Mesenchymal stem cell (in vitro differentiated cells and primary cell): ENCODE results near the gene ZCCHC13.
"Not testable (repeated sequence)": the region's sequence is repeated elsewhere in the genome, so short reads cannot be mapped to it uniquely, and the experiment has no call there.

ENCODE experiments used
- DNase-seq: peaks from one replicate; pipeline ENCODE4 v3.0.0-alpha.2; 2013
- H2AFZ ChIP-seq: one replicate; pipeline ENCODE4 v1.6.1; 2013; ENCODE audit warnings: low read depth, mild to moderate bottlenecking, control low read depth, inconsistent platforms, low read length, moderate library complexity
- H2AK5ac ChIP-seq: 2 replicates; pipeline ENCODE4 v1.6.1; 2013; ENCODE audit warnings: low read length, moderate library complexity, mild to moderate bottlenecking, inconsistent platforms; ENCODE audit not compliant: severe bottlenecking
- H2BK120ac ChIP-seq: one replicate; pipeline ENCODE4 v1.6.1; 2013; ENCODE audit warnings: low read depth, mild to moderate bottlenecking, inconsistent platforms, low read length, moderate library complexity
- H2BK12ac ChIP-seq, 2 experiments: one replicate each; pipeline ENCODE4 v1.6.1; 2013; ENCODE audit warnings: inconsistent platforms in 2 of 2, low read length in 2 of 2, mild to moderate bottlenecking in 2 of 2, moderate library complexity in 2 of 2, control low read depth in 1 of 2
- H2BK15ac ChIP-seq: one replicate; pipeline ENCODE4 v1.6.1; 2013; ENCODE audit warnings: mild to moderate bottlenecking, low read depth, inconsistent platforms; ENCODE audit not compliant: poor library complexity, severe bottlenecking
- H2BK5ac ChIP-seq: 2 replicates; pipeline ENCODE4 v1.6.1; 2013; ENCODE audit warnings: low read depth, mild to moderate bottlenecking, low read length, control low read depth, inconsistent platforms; ENCODE audit not compliant: poor library complexity, severe bottlenecking
- H3K14ac ChIP-seq, 2 experiments: one replicate each; pipeline ENCODE4 v1.6.1; 2013; ENCODE audit warnings: inconsistent platforms in 2 of 2, low read length in 2 of 2, control low read depth in 1 of 2, mild to moderate bottlenecking in 1 of 2, moderate library complexity in 1 of 2
- H3K18ac ChIP-seq, 2 experiments: one replicate each; pipeline ENCODE4 v1.6.1; 2013; ENCODE audit warnings: inconsistent platforms in 2 of 2, low read length in 2 of 2, control low read depth in 1 of 2, low read depth in 1 of 2, mild to moderate bottlenecking in 1 of 2
- H3K23ac ChIP-seq, 2 experiments: one replicate each; pipeline ENCODE4 v1.6.1; 2013; ENCODE audit warnings: inconsistent platforms in 2 of 2, low read length in 2 of 2, mild to moderate bottlenecking in 2 of 2, moderate library complexity in 2 of 2, control low read depth in 1 of 2
- H3K27ac ChIP-seq: 2 replicates; pipeline ENCODE4 v1.5.1; 2013; ENCODE audit warnings: mild to moderate bottlenecking, moderate library complexity, low read length, control low read depth, inconsistent platforms; ENCODE audit not compliant: poor library complexity, severe bottlenecking
- H3K27me3 ChIP-seq, 2 experiments: 2 replicates each; pipeline versions ENCODE4 v1.6.1 to v1.7.0; 2013; ENCODE audit warnings: low read length in 2 of 2, mild to moderate bottlenecking in 2 of 2, moderate library complexity in 2 of 2, control low read depth in 1 of 2, inconsistent platforms in 1 of 2; ENCODE audit not compliant: control insufficient read depth in 1 of 2, insufficient read depth in 1 of 2
- H3K36me3 ChIP-seq, 2 experiments: 2 replicates each; pipeline versions ENCODE4 v1.6.1 to v1.7.0; 2013; ENCODE audit warnings: low read length in 2 of 2, control low read depth in 1 of 2, inconsistent platforms in 1 of 2, low read depth in 1 of 2, mild to moderate bottlenecking in 1 of 2; ENCODE audit not compliant: insufficient read depth in 2 of 2, control insufficient read depth in 1 of 2
- H3K4ac ChIP-seq, 2 experiments: one replicate each; pipeline ENCODE4 v1.6.1; 2013; ENCODE audit warnings: inconsistent platforms in 2 of 2, low read length in 2 of 2, mild to moderate bottlenecking in 2 of 2, moderate library complexity in 2 of 2, control low read depth in 1 of 2, low read depth in 1 of 2
- H3K4me1 ChIP-seq: 2 replicates; pipeline ENCODE4 v1.6.1; 2013; ENCODE audit warnings: low read depth, low read length, control low read depth; ENCODE audit not compliant: control insufficient read depth, insufficient read depth
- H3K4me2 ChIP-seq: 2 replicates; pipeline ENCODE4 v1.6.1; 2013; ENCODE audit warnings: low read length, mild to moderate bottlenecking, inconsistent platforms; ENCODE audit not compliant: poor library complexity, severe bottlenecking
- H3K4me3 ChIP-seq, 2 experiments: 2 replicates each; pipeline versions ENCODE4 v1.5.1 to v1.7.0; 2013; ENCODE audit warnings: low read length in 2 of 2, mild to moderate bottlenecking in 2 of 2, control low read depth in 1 of 2, low read depth in 1 of 2; ENCODE audit not compliant: insufficient read depth in 1 of 2
- H3K79me1 ChIP-seq: replicated peaks from 2 replicates; pipeline ENCODE4 v1.6.1; 2013; ENCODE audit warnings: mild to moderate bottlenecking, control low read depth, low read length, inconsistent platforms; ENCODE audit not compliant: poor library complexity, severe bottlenecking
- H3K9ac ChIP-seq: 2 replicates; pipeline ENCODE4 v1.7.0; 2013; ENCODE audit warnings: mild to moderate bottlenecking, low read length, moderate library complexity
- H3K9me3 ChIP-seq: 2 replicates; pipeline ENCODE4 v1.7.0; 2013; ENCODE audit warnings: mild to moderate bottlenecking, low read length; ENCODE audit not compliant: control insufficient read depth
- H4K8ac ChIP-seq: one replicate; pipeline ENCODE4 v1.6.1; 2013; ENCODE audit warnings: inconsistent platforms, mild to moderate bottlenecking, low read length, moderate library complexity
- H4K91ac ChIP-seq: one replicate; pipeline ENCODE4 v1.6.1; 2013; ENCODE audit warnings: mild to moderate bottlenecking, low read length, inconsistent platforms
- WGBS: methylation state at CpG from one replicate; pipeline ENCODE4 v1.1.7; 2013; ENCODE audit warnings: mixed read lengths; 5-methylcytosine and 5-hydroxymethylcytosine counted together

ZCCHC13 gene

DNA sequence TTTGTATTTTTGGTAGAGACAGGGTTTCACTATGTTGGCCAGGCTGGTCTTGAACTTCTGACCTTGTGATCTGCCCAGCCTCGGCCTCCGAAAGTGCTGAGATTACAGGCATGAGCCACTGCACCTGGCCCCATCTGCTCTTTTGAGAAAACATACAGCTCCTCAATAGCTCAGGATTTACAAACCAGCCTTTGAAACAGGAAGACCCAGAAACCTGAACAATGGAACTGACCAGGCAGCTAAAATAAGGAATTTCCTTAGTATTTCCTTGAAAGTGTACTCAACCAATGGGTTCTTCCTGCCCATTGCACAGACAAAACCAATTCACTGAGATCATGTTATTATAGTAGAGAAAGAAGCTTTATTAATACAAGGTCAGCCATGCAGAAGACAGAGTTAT lies 15.3 kb downstream of the ZCCHC13 start:
- not testable (repeated sequence) for H4K91ac ChIP-seq, H3K14ac ChIP-seq, H2BK5ac ChIP-seq, H2AFZ ChIP-seq, H3K18ac ChIP-seq, H3K23ac ChIP-seq, H3K4me3 ChIP-seq, H3K27ac ChIP-seq, H3K9me3 ChIP-seq, H3K9ac ChIP-seq, H3K79me1 ChIP-seq, H2BK12ac ChIP-seq, H3K36me3 ChIP-seq, H2BK120ac ChIP-seq, H3K4ac ChIP-seq, DNase-seq, H2AK5ac ChIP-seq, H2BK15ac ChIP-seq, H3K4me1 ChIP-seq, H3K4me2 ChIP-seq, H4K8ac ChIP-seq
- H3K27me3 ChIP-seq: peaks cover 0 to 39% of the 10 kb centered on the region in 2 experiments
- WGBS: 100% methylated on average over 2 of the region's 2 CpGs

DNA sequence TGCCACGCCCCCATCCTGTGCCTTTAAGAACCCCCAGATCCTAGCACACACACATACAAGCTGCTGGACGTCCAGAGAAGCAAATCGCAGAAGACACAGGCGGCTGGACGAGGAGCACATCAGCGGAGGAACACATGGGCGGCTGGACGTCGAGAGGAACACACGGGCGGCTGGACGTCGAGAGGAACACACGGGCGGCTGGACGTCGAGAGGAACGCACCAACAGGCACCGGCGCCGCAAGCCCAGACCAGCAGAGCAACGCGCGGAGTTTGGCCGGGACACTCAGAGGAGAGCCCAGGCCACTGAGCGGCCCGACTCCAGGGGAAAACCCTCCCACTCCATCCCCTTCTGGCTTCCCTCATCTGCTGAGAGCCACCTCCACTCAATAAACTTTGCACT lies 17.2 kb downstream of the ZCCHC13 start:
- no peaks in the 10 kb centered on the region for H3K9me3 ChIP-seq
- no peak overlapping the region for H2BK15ac ChIP-seq
- WGBS: 93% methylated on average over 23 of the region's 27 CpGs

DNA sequence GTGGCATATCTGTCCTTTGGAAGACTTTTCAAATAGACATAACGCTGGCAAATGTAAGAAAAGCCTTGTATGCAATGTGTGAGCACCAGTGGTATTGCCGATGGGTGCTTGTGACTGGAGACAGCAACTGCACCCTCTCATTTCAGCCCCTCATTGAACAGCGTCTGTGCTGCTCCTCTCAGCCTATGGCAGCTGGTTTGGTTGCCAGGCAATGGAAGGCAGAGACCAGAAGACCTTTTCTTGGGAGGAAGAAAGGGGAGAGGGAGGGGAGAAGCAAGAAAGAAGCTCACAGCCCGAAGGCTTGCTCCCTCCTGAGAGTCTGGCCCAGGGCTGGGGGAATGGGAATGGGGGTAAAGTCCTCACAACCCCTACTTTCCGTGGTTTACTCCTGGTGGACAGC lies 20.2 kb downstream of the ZCCHC13 start:
- no peak overlapping the region for H3K14ac ChIP-seq
- no peak overlapping the region for H3K4me2 ChIP-seq
- H3K23ac ChIP-seq: no peak overlapping the region
- H3K4me1 ChIP-seq: no peaks in the 10 kb centered on the region
- H3K9me3 ChIP-seq: no peaks in the 10 kb centered on the region
- H3K27me3 ChIP-seq: peaks cover 0 to 39% of the 10 kb centered on the region in 2 experiments
- no peak overlapping the region for H3K9ac ChIP-seq
- H2AK5ac ChIP-seq: no peak overlapping the region
- DNase-seq: no peak
- WGBS: 90% methylated on average over 2 of the region's 5 CpGs
- no peak overlapping the region for H2BK5ac ChIP-seq
- H3K18ac ChIP-seq: no peak overlapping the region
- no peak overlapping the region for H2AFZ ChIP-seq
- H4K8ac ChIP-seq: no peak overlapping the region
- no peak overlapping the region for H3K27ac ChIP-seq
- no peak overlapping the region for H4K91ac ChIP-seq
- no peak overlapping the region for H3K4ac ChIP-seq
- no peak overlapping the region for H2BK120ac ChIP-seq
- no peak overlapping the region for H3K4me3 ChIP-seq
- no peak overlapping the region for H2BK15ac ChIP-seq
- no peaks in the 10 kb centered on the region for H3K36me3 ChIP-seq
- H3K79me1 ChIP-seq: no peaks in the 10 kb centered on the region
- H2BK12ac ChIP-seq: no peak overlapping the region

More for the DNA sequence above, 17.2 kb downstream of the ZCCHC13 start:
- Histone ChIP-seq H3K27ac (no peak overlapping the region), H3K4me1 (no peaks in the 10 kb centered on the region), H3K4ac (no peak overlapping the region), H3K18ac (no peak overlapping the region), H2BK12ac (no peak overlapping the region), H3K9ac (no peak overlapping the region), H2BK5ac (no peak overlapping the region), H2AFZ (no peak overlapping the region), H2AK5ac (no peak overlapping the region), H3K14ac (no peak overlapping the region), H3K4me2 (no peak overlapping the region), H3K27me3 (peaks cover 0 to 36% of the 10 kb centered on the region in 2 experiments), H3K79me1 (no peaks in the 10 kb centered on the region), H4K8ac (no peak overlapping the region), H3K23ac (no peak overlapping the region), H3K36me3 (no peaks in the 10 kb centered on the region), H3K4me3 (no peak overlapping the region), H2BK120ac (no peak overlapping the region), H4K91ac (no peak overlapping the region)
- no peak for DNase-seq

DNA sequence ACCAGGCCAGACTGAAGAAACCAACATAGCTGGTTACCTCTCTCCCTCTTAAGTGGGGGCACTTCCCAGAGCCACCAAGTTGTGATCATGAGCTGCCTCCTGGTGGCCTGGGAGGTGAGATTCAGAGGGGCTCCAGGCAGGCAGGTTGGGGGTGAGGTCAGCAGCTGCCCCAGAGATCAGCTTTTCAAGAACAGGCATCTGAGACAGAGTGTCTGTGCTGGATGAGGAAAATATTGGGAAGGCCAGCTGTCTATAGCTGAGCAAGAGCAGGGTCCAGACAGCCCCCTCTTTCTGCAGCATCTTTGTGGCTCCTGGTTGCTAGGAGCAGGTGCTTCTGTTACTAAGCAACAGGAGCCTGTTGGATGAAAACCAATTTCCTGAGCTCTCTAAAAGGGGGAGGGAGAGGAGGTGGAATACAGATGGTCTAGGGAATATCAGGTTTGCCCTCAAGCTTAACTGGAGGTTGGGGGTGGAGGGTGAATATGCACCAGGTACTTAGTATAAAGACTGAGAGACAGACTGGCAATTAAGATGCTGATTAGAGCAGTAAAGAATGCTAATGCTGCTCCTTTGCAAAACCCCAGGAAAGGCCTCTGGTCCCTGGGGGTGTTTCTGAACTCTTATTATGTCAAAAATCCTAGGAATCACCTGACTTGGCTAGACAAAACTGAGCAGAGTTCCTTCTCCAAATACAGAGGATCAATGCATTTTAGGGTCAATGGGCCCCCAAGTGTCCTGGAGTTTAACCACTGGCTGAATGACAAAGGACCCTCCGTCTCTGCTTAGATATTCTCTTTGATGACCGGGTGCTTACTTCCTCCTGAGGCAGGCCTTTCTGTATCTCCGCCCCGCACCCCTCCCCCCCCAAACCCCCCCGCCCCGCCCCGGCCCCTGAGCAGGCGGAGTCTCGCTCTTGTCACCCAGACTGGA lies 21.4 kb downstream of the ZCCHC13 start:
- H3K9me3 ChIP-seq: no peaks in the 10 kb centered on the region
- no peak overlapping the region for H2BK15ac ChIP-seq
- H3K14ac ChIP-seq: no peak overlapping the region
- no peak overlapping the region for H2AK5ac ChIP-seq
- no peaks in the 10 kb centered on the region for H3K79me1 ChIP-seq
- no peak overlapping the region for H3K4me2 ChIP-seq
- no peaks in the 10 kb centered on the region for H3K4me1 ChIP-seq
- no peak overlapping the region for H4K8ac ChIP-seq
- WGBS: no CpG with 5 or more reads among the region's 9 CpGs
- H2BK5ac ChIP-seq: no peak overlapping the region
- H3K27me3 ChIP-seq: peaks cover 0 to 37% of the 10 kb centered on the region in 2 experiments
- no peak overlapping the region for H2BK12ac ChIP-seq
- DNase-seq: no peak
- no peak overlapping the region for H4K91ac ChIP-seq
- H3K4ac ChIP-seq: no peak overlapping the region
- H3K9ac ChIP-seq: no peak overlapping the region
- no peak overlapping the region for H2AFZ ChIP-seq
- no peak overlapping the region for H2BK120ac ChIP-seq
- H3K18ac ChIP-seq: no peak overlapping the region
- no peak overlapping the region for H3K27ac ChIP-seq
- no peak overlapping the region for H3K4me3 ChIP-seq
- H3K36me3 ChIP-seq: no peaks in the 10 kb centered on the region
- no peak overlapping the region for H3K23ac ChIP-seq
